RWPE2 (cell line): ENCODE data around the gene OR14A2.
"Not testable (repeated sequence)": the region's sequence is repeated elsewhere in the genome, so short reads cannot be mapped to it uniquely, and the experiment has no call there.

Source experiments
- ATAC-seq: fragments of 200-7000 bp; cut with Tn5 transposase; 3 replicates; pipeline ENCODE4 v1.9.1; 2021; ENCODE audit warnings: low read depth
- DNase-seq: peaks from one replicate; pipeline ENCODE4 v3.0.0-alpha.2; 2020; ENCODE audit warnings: low spot score
- H3K27ac ChIP-seq: fragments of 450-650 bp; 2 replicates; pipeline ENCODE4 v1.5.1; 2017; ENCODE audit warnings: mild to moderate bottlenecking; ENCODE audit not compliant: poor library complexity, severe bottlenecking
- H3K27me3 ChIP-seq: fragments of 250-450 bp; sonication (Bioruptor Pico); 2 replicates; pipeline ENCODE4 v1.5.1; 2021; ENCODE audit warnings: mild to moderate bottlenecking, moderate library complexity; ENCODE audit not compliant: insufficient read depth, poor library complexity, severe bottlenecking
- H3K36me3 ChIP-seq: fragments of 250-450 bp; sonication (Bioruptor Pico); 2 replicates; pipeline ENCODE4 v1.5.1; 2020; ENCODE audit warnings: low read depth, mild to moderate bottlenecking, moderate library complexity
- H3K4me1 ChIP-seq: fragments of 250-450 bp; sonication (Bioruptor Pico); 2 replicates; pipeline ENCODE4 v1.5.1; 2021; ENCODE audit warnings: mild to moderate bottlenecking, moderate library complexity; ENCODE audit not compliant: insufficient read depth, poor library complexity, severe bottlenecking
- H3K4me3 ChIP-seq: fragments of 250-450 bp; sonication (Bioruptor Pico); 2 replicates; pipeline ENCODE4 v1.5.1; 2021; ENCODE audit warnings: mild to moderate bottlenecking, moderate library complexity; ENCODE audit not compliant: severe bottlenecking
- H3K9me3 ChIP-seq: fragments of 250-450 bp; sonication (Bioruptor Pico); 2 replicates; pipeline ENCODE4 v1.5.1; 2021; ENCODE audit warnings: mild to moderate bottlenecking, moderate library complexity; ENCODE audit not compliant: severe bottlenecking
- CTCF ChIP-seq: fragments of 450-650 bp; IDR thresholded peaks from one replicate; pipeline ENCODE4 v1.5.1; 2017; ENCODE audit warnings: mild to moderate bottlenecking, moderate library complexity; ENCODE audit not compliant: poor library complexity, severe bottlenecking

The OR14A2 gene

GRCh38 chr1:247740721-247741120 is 7.2 kb downstream of the OR14A2 start:
- no peak overlapping the region for H3K4me3 ChIP-seq
- ATAC-seq (peak; percentile 46; the same call in 1 of the 3 replicates), DNase-seq (no peak)
- no peak overlapping the region for H3K27ac ChIP-seq
- H3K36me3 ChIP-seq, result no peaks in the 10 kb centered on the region
- H3K9me3 ChIP-seq, result peaks cover 2% of the 10 kb centered on the region
- no peaks in the 10 kb centered on the region for H3K27me3 ChIP-seq
- TF ChIP-seq CTCF, result no peak
- H3K4me1 ChIP-seq, result no peaks in the 10 kb centered on the region

- no peak for TF ChIP-seq CTCF
- no peaks in the 10 kb centered on the region for H3K4me1 ChIP-seq
- no peaks in the 10 kb centered on the region for H3K36me3 ChIP-seq
- DNase-seq (no peak), ATAC-seq (no peak)
- peaks cover 2% of the 10 kb centered on the region for H3K9me3 ChIP-seq
- H3K4me3 ChIP-seq, result no peak within 1 kb of the TSS
- no peak within 1 kb of the TSS for H3K27ac ChIP-seq
- H3K27me3 ChIP-seq, result no peaks in the 10 kb centered on the region
These were observed 9.6 kb downstream of the OR14A2 start, which contains the start of gene OR14K1 for GRCh38 chr1:247738315-247738714. OR14K1 (plus strand) TSS chr1:247738615; CDS start chr1:247738615, 0 bp downstream.

- no peak for ATAC-seq
- no peaks in the 10 kb centered on the region for H3K36me3 ChIP-seq
- no peaks in the 10 kb centered on the region for H3K4me1 ChIP-seq
- no peak for TF ChIP-seq CTCF
- H3K9me3 ChIP-seq, result no peaks in the 10 kb centered on the region
- H3K27me3 ChIP-seq, result no peaks in the 10 kb centered on the region
- no peak for DNase-seq
- H3K27ac ChIP-seq, result no peak overlapping the region
- H3K4me3 ChIP-seq, result no peak overlapping the region
These were observed 26.7 kb downstream of the OR14A2 start for GRCh38 chr1:247721222-247721621.

GRCh38 chr1:247716546-247716945 is 31.4 kb downstream of the OR14A2 start, which contains the start of gene OR6F1:
OR6F1 (minus strand) TSS chr1:247716646; CDS start chr1:247712755, 3,891 bp downstream.
- Histone ChIP-seq H3K4me3 (no peak within 1 kb of the TSS), H3K27ac (no peak within 1 kb of the TSS), H3K9me3 (no peaks in the 10 kb centered on the region), H3K36me3 (no peaks in the 10 kb centered on the region), H3K4me1 (no peaks in the 10 kb centered on the region), H3K27me3 (no peaks in the 10 kb centered on the region)
- no peak for TF ChIP-seq CTCF
- DNase-seq (no peak), ATAC-seq (no peak)

GRCh38 chr1:247713753-247714152 is 34.2 kb downstream of the OR14A2 start:
- Histone ChIP-seq H3K27me3 (no peaks in the 10 kb centered on the region), H3K4me1 (no peaks in the 10 kb centered on the region), H3K27ac (no peak overlapping the region), H3K4me3 (no peak overlapping the region), H3K9me3 (no peaks in the 10 kb centered on the region), H3K36me3 (no peaks in the 10 kb centered on the region)
- DNase-seq, result no peak
- TF ChIP-seq CTCF, result no peak
- ATAC-seq, result no peak

- not testable (repeated sequence) for H3K4me1 ChIP-seq, DNase-seq, ATAC-seq, H3K27me3 ChIP-seq, H3K27ac ChIP-seq, H3K36me3 ChIP-seq, H3K4me3 ChIP-seq, H3K9me3 ChIP-seq
These were observed 37.3 kb downstream of the OR14A2 start for GRCh38 chr1:247710681-247711080.
